ENCODE results near the gene SFT2D3. TPM values are rescaled to one million over a fixed set of nuclear protein-coding genes. Genes with fewer than 3 reads are reported as not detected.

The SFT2D3 gene
- total RNA-seq, 3 donors from 2014 or later = 5.1 to 8.8 (median 8.1) TPM

DNA sequence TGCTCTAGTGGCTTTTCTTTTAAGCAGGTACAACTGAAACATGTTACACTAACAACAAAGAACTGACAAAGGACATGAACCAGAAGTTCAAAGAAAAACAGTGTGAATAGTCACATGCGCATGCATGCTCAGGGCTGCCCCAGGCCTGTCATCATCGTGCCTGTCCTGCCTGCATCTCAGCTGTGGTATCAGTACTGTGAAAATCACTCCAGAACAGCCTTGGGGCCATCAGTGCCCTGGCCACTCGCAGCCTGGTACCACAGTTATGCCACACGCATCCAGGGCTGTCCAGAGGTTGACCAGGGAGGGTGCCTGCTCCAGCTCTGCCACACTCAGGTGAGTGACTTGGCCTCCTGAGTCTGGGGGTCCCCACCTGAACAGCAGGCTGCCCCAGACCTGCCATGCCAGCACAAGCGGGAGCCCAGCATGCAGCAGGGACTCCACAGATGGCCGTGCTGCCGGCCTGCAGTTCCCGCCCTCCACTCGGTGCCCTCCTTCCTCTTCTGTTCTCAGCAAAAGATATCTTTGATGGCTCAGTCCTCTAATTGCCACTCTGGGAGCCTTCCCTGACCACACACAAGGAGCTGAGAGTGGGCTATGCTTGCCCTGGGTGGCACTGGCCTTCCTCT is 38.2 kb upstream of the SFT2D3 start:
- DNase-seq (no peak), ATAC-seq (no peak)
- Histone ChIP-seq H3K4me1 (ENCODE audit: low read depth) (peaks cover 4% of the 10 kb centered on the region), H3K4me3 (no peak overlapping the region), H3K36me3 (ENCODE audit: low read depth) (no peaks in the 10 kb centered on the region), H3K9me3 (no peaks in the 10 kb centered on the region)
- intact Hi-C loops (cut with DNase I, micrococcal nuclease) = no loop called here
- no peak for TF ChIP-seq CTCF (IDR thresholded peaks at IDR 0.05)

GRCh38 chr2:127663566-127664064 is 37.7 kb upstream of the SFT2D3 start:
- H3K4me1 ChIP-seq (ENCODE audit: low read depth) = peaks cover 4% of the 10 kb centered on the region
- H3K4me3 ChIP-seq = no peak overlapping the region
- intact Hi-C loops (cut with DNase I, micrococcal nuclease) = no loop called here
- DNase-seq (no peak), ATAC-seq (no peak)
- H3K9me3 ChIP-seq = no peaks in the 10 kb centered on the region
- no peak for TF ChIP-seq CTCF (IDR thresholded peaks at IDR 0.05)
- H3K36me3 ChIP-seq (ENCODE audit: low read depth) = no peaks in the 10 kb centered on the region

DNA sequence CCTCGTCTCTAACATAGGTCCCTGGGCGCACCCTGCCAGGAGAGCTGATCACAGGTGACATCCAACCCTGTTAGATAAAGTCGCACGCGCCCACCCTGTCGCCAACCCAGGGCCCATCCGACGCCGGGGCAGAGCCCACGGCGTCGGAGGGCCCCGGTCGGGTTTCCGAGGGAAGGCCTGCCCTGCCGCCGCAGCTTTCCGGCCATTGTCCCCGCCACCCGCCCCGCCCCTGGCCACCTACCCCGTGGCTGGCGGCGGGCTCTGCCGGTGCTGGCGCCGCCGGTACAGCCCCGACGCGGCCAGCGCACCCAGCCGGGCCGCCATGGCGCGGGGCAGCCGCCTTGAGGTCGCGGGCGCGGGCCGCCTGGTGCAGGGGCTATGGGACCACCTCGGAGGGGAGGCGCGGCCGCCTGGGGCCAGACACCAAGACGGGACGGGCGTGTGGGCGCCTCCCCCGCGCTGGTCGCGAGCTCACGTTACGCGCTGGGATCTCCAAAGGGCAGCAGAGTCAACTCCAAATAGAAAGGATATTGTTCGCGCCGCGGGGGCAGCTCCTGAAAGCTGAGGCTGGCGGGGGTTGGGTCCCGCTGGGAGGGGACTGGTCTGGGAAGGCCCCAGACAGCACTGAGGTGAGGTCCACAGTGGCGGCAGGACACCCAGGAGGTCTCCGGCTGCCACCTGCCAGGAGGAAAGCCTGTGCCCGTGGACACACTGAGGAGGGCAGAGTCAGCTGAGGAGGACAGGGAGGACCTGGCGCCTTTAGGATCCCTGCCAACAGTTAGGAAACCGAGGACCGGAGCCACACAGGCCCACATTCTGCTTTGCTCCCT is 37.0 kb upstream of the SFT2D3 start:
- no peak for TF ChIP-seq CTCF (IDR thresholded peaks at IDR 0.05)
- Histone ChIP-seq H3K4me1 (ENCODE audit: low read depth) (peaks cover 4% of the 10 kb centered on the region), H3K4me3 (no peak overlapping the region), H3K9me3 (no peaks in the 10 kb centered on the region), H3K36me3 (ENCODE audit: low read depth) (no peaks in the 10 kb centered on the region)
- intact Hi-C loops (cut with DNase I, micrococcal nuclease) = no loop called here
- ATAC-seq (peak; percentile 28), DNase-seq (peak in 2 of 3 donors; percentile 26 to 43)

DNA sequence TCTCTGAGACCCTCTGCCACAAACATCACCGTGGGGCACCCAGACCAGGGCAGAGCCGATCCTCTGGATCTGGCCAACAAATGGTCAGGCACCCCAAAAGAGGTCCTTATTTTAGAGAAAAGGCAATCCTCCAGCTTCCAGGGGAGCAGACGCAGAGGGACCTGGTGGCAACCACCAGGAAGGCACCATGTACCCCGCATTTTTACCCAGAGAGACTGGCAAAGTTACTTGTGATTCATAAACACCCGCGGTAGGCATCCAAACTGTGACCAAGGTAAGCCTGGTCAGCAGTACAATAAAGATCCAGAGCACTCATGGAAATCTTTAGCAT is 36.4 kb upstream of the SFT2D3 start:
- Histone ChIP-seq H3K4me1 (ENCODE audit: low read depth) (peaks cover 4% of the 10 kb centered on the region), H3K9me3 (no peaks in the 10 kb centered on the region), H3K4me3 (no peak overlapping the region), H3K36me3 (ENCODE audit: low read depth) (no peaks in the 10 kb centered on the region)
- ATAC-seq = no peak
- intact Hi-C loops (cut with DNase I, micrococcal nuclease) = no loop called here
- TF ChIP-seq CTCF (IDR thresholded peaks at IDR 0.05) = no peak
- DNase-seq = no peak

GRCh38 chr2:127665267-127665893 is 35.9 kb upstream of the SFT2D3 start:
- H3K9me3 ChIP-seq = no peaks in the 10 kb centered on the region
- no peak overlapping the region for H3K4me3 ChIP-seq
- intact Hi-C loops (cut with DNase I, micrococcal nuclease) = no loop called here
- no peaks in the 10 kb centered on the region for H3K36me3 ChIP-seq (ENCODE audit: low read depth)
- peaks cover 4% of the 10 kb centered on the region for H3K4me1 ChIP-seq (ENCODE audit: low read depth)
- no peak for TF ChIP-seq CTCF (IDR thresholded peaks at IDR 0.05)
- ATAC-seq (no peak), DNase-seq (no peak)
